SH-SY5Y (cell line): ENCODE results near the gene DCTN1.

ENCODE experiments used
- GATA2 ChIP-seq: IDR thresholded peaks from 2 replicates; pipeline ENCODE4 v1.6.1; 2011; ENCODE audit warnings: mild to moderate bottlenecking, low read depth, low read length
- GATA3 ChIP-seq: IDR thresholded peaks from 2 replicates; pipeline ENCODE4 v1.6.1; 2011; ENCODE audit warnings: low read depth, mild to moderate bottlenecking, low read length, moderate library complexity

DCTN1 gene

GRCh38 chr2:74328074-74328473, 52.0 kb downstream of the DCTN1 start:
- TF ChIP-seq GATA2 (no peak), GATA3 (no peak)

GRCh38 chr2:74327627-74328026, 52.5 kb downstream of the DCTN1 start:
- no peak for TF ChIP-seq GATA2
- TF ChIP-seq GATA3: no peak

GRCh38 chr2:74327199-74327598, 52.9 kb downstream of the DCTN1 start:
- TF ChIP-seq GATA2 (no peak), GATA3 (no peak)

GRCh38 chr2:74325815-74326214, 54.3 kb downstream of the DCTN1 start:
- TF ChIP-seq GATA2 (no peak), GATA3 (no peak)

- TF ChIP-seq GATA3: no peak
- no peak for TF ChIP-seq GATA2
These were observed 58.4 kb downstream of the DCTN1 start for GRCh38 chr2:74321737-74322136.

- no peak for TF ChIP-seq GATA3
These were observed 62.4 kb downstream of the DCTN1 start for GRCh38 chr2:74317701-74318100.

GRCh38 chr2:74316627-74317295, 63.4 kb downstream of the DCTN1 start:
- TF ChIP-seq GATA2: no peak

- TF ChIP-seq GATA3 (no peak), GATA2 (no peak)
These were observed 66.0 kb downstream of the DCTN1 start for GRCh38 chr2:74314107-74314506.

GRCh38 chr2:74313497-74313896, 66.6 kb downstream of the DCTN1 start:
- no peak for TF ChIP-seq GATA2
- TF ChIP-seq GATA3: no peak

GRCh38 chr2:74312913-74313312, 67.2 kb downstream of the DCTN1 start:
- TF ChIP-seq GATA3: no peak
- TF ChIP-seq GATA2: no peak
